Lower leg skin (tissue), 4 donors: ENCODE data around the gene CALB2. TPM values are rescaled to one million over a fixed set of nuclear protein-coding genes. Genes with fewer than 3 reads are reported as not detected.

Experiments
- DNase-seq, 2 donors: peaks; one replicate each; pipeline ENCODE4 v3.0.0-alpha.2; 2019; ENCODE audit warnings: low spot score in 2 of 2
- H3K4me3 ChIP-seq: fragments of 200-600 bp; sonication (generic); 2 replicates; pipeline ENCODE4 v1.5.1; 2017; ENCODE audit warnings: mild to moderate bottlenecking, low read depth; ENCODE audit not compliant: poor library complexity, severe bottlenecking
- CTCF ChIP-seq, 3 donors: fragments of 450-650 bp; IDR thresholded peaks; one replicate each; pipeline ENCODE4 v1.5.1; 2016; ENCODE audit warnings: antibody characterized with exemption in 3 of 3, mild to moderate bottlenecking in 3 of 3, moderate library complexity in 2 of 3
- POLR2A ChIP-seq, 2 donors: fragments of 450-650 bp; IDR thresholded peaks; one replicate each; pipeline ENCODE4 v1.6.1; 2016 to 2017; ENCODE audit warnings: antibody characterized with exemption in 2 of 2, mild to moderate bottlenecking in 1 of 2, moderate library complexity in 1 of 2
- WGBS, 2 donors: methylation state at CpG; one replicate each; pipeline ENCODE4 v1.1.5; 2018; 5-methylcytosine and 5-hydroxymethylcytosine counted together
- intact Hi-C: fragments of 100-400 bp; cut with DNase I; formaldehyde crosslinking; loops from one replicate; pipeline ENCODE4 v1.15.0; 2023; ENCODE audit warnings: low total_unique reads
- total RNA-seq, 4 donors: library from RNA; depleted of rRNA; stranded (reverse); fragments of >200 nt; gene quantifications; one replicate each; pipeline ENCODE4 v1.1.0, GENCODE V29; 2016

Gene CALB2
- total RNA-seq, 4 donors from 2014 or later = 3.8 to 5.1 (median 4.1) TPM; not detected in 1

- WGBS, 2 donors = 56 to 69% methylated on average over 8 of the region's 8 CpGs
- no peak for DNase-seq
- intact Hi-C loops = loop anchor here (1.0 kb wide), 1 partner anchor 26 kb away; no protein-coding TSS in a partner anchor
- H3K4me3 ChIP-seq = no peak overlapping the region
- no peak for TF ChIP-seq POLR2A (IDR thresholded peaks at IDR 0.05)
- TF ChIP-seq CTCF (IDR thresholded peaks at IDR 0.05) = no peak
Measured at GRCh38 chr16:71406724-71407123, 48.2 kb downstream of the CALB2 start.

DNA sequence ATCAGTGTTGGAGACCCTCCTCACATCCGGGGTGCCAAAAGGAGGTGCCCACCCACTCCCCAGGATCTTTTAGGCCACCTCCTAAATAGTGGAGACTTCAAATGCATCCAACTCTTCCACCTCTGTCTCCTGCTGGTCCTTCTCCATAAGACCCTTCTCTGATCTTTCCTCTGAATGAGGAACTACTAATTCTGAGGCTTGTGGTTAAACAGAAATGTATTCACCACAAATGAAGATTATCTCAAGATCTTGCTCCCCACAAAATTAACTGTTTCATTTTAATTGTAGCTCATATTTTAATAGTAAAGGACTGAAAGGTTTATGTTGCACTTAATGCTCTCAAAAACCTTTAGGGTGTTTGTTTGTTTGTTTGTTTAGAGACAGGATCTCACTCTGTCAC lies 49.2 kb downstream of the CALB2 start:
- no peak for TF ChIP-seq CTCF (IDR thresholded peaks at IDR 0.05)
- no peak for TF ChIP-seq POLR2A (IDR thresholded peaks at IDR 0.05)
- no peak overlapping the region for H3K4me3 ChIP-seq
- intact Hi-C loops = no loop called here
- 55 to 76% methylated on average over 1 of the region's 1 CpG for WGBS, 2 donors
- DNase-seq = no peak

GRCh38 chr16:71408536-71408935 lies 50.0 kb downstream of the CALB2 start:
- intact Hi-C loops = no loop called here
- no peak for TF ChIP-seq POLR2A (IDR thresholded peaks at IDR 0.05)
- no peak for TF ChIP-seq CTCF (IDR thresholded peaks at IDR 0.05)
- WGBS, 2 donors = 55 to 56% methylated on average over 3 of the region's 3 CpGs
- no peak overlapping the region for H3K4me3 ChIP-seq
- no peak for DNase-seq

DNA sequence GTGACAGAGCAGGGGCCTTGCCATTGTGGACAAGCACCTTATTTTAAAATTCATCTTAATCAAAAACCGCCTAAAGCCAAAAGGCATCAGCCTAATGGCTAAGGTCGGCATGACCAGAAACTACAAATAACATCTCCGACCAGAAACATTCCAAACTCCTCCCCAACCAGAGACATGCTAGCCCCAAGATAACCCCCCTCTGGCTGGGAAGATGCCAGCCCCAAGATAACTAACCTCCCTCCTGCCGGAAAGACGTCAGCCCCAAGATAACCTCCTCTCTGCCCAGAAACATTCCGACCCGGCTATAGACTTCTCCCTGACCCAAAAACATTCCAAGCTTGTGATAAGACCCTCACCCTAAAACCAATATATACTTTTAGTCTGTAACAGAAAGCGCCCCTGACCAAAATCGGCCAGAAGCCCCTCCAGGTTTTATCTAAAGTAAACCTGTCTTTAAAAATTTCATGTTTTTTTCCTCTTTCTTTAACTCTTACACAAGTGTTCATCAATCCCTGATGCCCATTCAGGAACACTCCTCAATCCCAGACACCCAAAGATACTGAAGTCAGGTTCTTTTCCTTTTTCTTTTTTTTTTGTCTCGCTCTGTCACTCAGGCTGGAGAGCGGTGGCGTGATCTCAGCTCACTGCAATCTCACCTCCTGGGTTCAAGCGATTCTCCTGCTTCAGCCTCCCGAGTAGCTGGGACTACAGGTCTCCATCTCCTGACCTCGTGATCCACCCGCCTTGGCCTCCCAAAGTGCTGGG lies 50.7 kb downstream of the CALB2 start:
- intact Hi-C loops = no loop called here
- DNase-seq = no peak
- no peak overlapping the region for H3K4me3 ChIP-seq
- 75 to 76% methylated on average over 16 of the region's 16 CpGs for WGBS, 2 donors
- TF ChIP-seq CTCF (IDR thresholded peaks at IDR 0.05) = no peak
- TF ChIP-seq POLR2A (IDR thresholded peaks at IDR 0.05) = no peak

DNA sequence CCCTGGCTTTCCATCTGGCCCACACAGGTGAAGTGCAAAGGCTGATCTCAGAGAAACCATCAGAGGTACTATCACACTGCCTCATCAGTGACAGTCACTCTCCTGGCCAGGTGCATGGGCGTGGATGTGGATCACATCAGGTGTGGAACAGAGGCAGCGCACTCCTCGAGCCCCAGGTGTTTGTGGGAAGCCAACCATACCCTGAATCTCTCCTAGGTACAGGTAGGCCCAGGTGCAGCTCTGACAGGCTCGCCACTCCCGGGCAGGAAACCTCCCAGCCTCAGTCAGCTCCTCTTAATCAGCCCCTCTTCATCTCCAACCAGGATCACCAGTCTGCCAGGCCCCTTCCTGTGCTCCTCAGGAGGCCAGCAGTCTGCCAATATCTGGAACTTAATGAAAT lies 51.6 kb downstream of the CALB2 start:
- intact Hi-C loops = loop anchor here (10.0 kb wide), 1 partner anchor 95 kb away; no protein-coding TSS in a partner anchor
- 68 to 72% methylated on average over 5 of the region's 5 CpGs for WGBS, 2 donors
- DNase-seq = no peak
- no peak overlapping the region for H3K4me3 ChIP-seq
- no peak for TF ChIP-seq CTCF (IDR thresholded peaks at IDR 0.05)
- TF ChIP-seq POLR2A (IDR thresholded peaks at IDR 0.05) = no peak
